SK-N-SH (cell line): ENCODE data around the gene RANBP10. TPM values are rescaled to one million over a fixed set of nuclear protein-coding genes. Genes with fewer than 3 reads are reported as not detected.

Source experiments
- CTCF ChIA-PET: fragments of 300-600, 350-600 bp; formaldehyde crosslinking; extraction: SDS; loops from one replicate; lab custom pipeline; 2021; lab: Yijun Ruan, JAX
- POLR2A ChIA-PET: fragments of 350-600 bp; sonication (Branson Sonifier 250); formaldehyde crosslinking; extraction: SDS; loops from one replicate; lab custom pipeline; 2020; ENCODE audit warnings: antibody characterized with exemption, inconsistent platforms; lab: Yijun Ruan, JAX
- DNase-seq: peaks from one replicate; pipeline ENCODE4 v3.0.0; 2012
- H2AFZ ChIP-seq: fragments of 200-600 bp; sonication (generic); 2 replicates; pipeline ENCODE4 v1.8.1; 2016; ENCODE audit warnings: antibody characterized with exemption, mild to moderate bottlenecking, low read depth
- H3F3A ChIP-seq: fragments of 200-600 bp; sonication (generic); replicated peaks from 2 replicates; pipeline ENCODE3; 2016; ENCODE audit warnings: antibody characterized with exemption, mild to moderate bottlenecking; ENCODE audit not compliant: insufficient read depth
- H3K27ac ChIP-seq, 2 experiments: fragments of 200-500 bp in 1 of 2; fragments of 200-600 bp in 1 of 2; sonication (Bioruptor generic) in 1 of 2; sonication (generic), shearing (Covaris generic) in 1 of 2; 2 replicates each; pipeline versions ENCODE4 v1.5.1 to v1.6.1; 2014 to 2016; ENCODE audit warnings: low read depth in 2 of 2, inconsistent platforms in 1 of 2, low read length in 1 of 2, mild to moderate bottlenecking in 1 of 2, mixed read lengths in 1 of 2
- H3K27me3 ChIP-seq: fragments of 200-600 bp; sonication (generic), shearing (Covaris generic); 2 replicates; pipeline ENCODE4 v1.6.1; 2016; ENCODE audit warnings: mixed run types; ENCODE audit not compliant: insufficient read depth
- H3K36me3 ChIP-seq, 2 experiments: fragments of 200-500 bp in 1 of 2; fragments of 200-600 bp in 1 of 2; sonication (Bioruptor generic) in 1 of 2; sonication (generic) in 1 of 2; replicated peaks in 1 of 2; 2 replicates each; pipeline versions ENCODE3 to v1.5.1; 2014 to 2016; ENCODE audit warnings: low read length in 1 of 2, mild to moderate bottlenecking in 1 of 2; ENCODE audit not compliant: insufficient read depth in 2 of 2, control insufficient read depth in 1 of 2
- H3K4me1 ChIP-seq, 2 experiments: fragments of 200-500 bp in 1 of 2; fragments of 200-600 bp in 1 of 2; sonication (Bioruptor generic) in 1 of 2; sonication (generic), shearing (Covaris generic) in 1 of 2; 2 replicates each; pipeline versions ENCODE4 v1.5.1 to v1.6.1; 2014 to 2016; ENCODE audit warnings: low read depth in 1 of 2, low read length in 1 of 2, mixed run types in 1 of 2; ENCODE audit not compliant: insufficient read depth in 2 of 2, control insufficient read depth in 1 of 2
- H3K4me2 ChIP-seq: fragments of 200-600 bp; sonication (generic), shearing (Covaris generic); 2 replicates; pipeline ENCODE4 v1.6.1; 2017; ENCODE audit warnings: mixed run types
- H3K4me3 ChIP-seq, 2 experiments: fragments of 200-500 bp in 1 of 2; fragments of 200-600 bp in 1 of 2; sonication (Bioruptor generic) in 1 of 2; sonication (generic), shearing (Covaris generic) in 1 of 2; 2 replicates each; pipeline versions ENCODE4 v1.5.1 to v1.8.1; 2014 to 2016; ENCODE audit warnings: low read depth in 2 of 2, inconsistent platforms in 1 of 2, low read length in 1 of 2, mild to moderate bottlenecking in 1 of 2, mixed read lengths in 1 of 2, moderate library complexity in 1 of 2
- H3K79me2 ChIP-seq: fragments of 200-600 bp; sonication (generic); 2 replicates; pipeline ENCODE4 v1.8.1; 2017; ENCODE audit warnings: mild to moderate bottlenecking; ENCODE audit not compliant: insufficient read depth
- H3K9ac ChIP-seq: fragments of 200-600 bp; sonication (generic); 2 replicates; pipeline ENCODE4 v1.6.1; 2017; ENCODE audit warnings: mixed run types
- H3K9me2 ChIP-seq: fragments of 200-600 bp; sonication (generic); 2 replicates; pipeline ENCODE4 v1.6.1; 2017; ENCODE audit warnings: mixed run types
- H3K9me3 ChIP-seq: fragments of 200-600 bp; sonication (generic); 2 replicates; pipeline ENCODE4 v1.6.1; 2017; ENCODE audit warnings: mixed run types, mild to moderate bottlenecking, moderate library complexity
- H4K20me1 ChIP-seq: fragments of 200-600 bp; sonication (generic); 2 replicates; pipeline ENCODE4 v1.6.1; 2017; ENCODE audit warnings: mild to moderate bottlenecking, mixed run types; ENCODE audit not compliant: insufficient read depth
- CTCF ChIP-seq: fragments of 200-600 bp; sonication (generic); IDR thresholded peaks from 2 replicates; pipeline ENCODE4 v1.6.1; 2017; ENCODE audit warnings: antibody characterized with exemption, mild to moderate bottlenecking, moderate library complexity
- EP300 ChIP-seq, 2 experiments: IDR thresholded peaks; 2 replicates each; pipeline versions ENCODE4 v1.4.0 to v1.6.1; 2012; ENCODE audit warnings: borderline replicate concordance in 1 of 2, low read depth in 1 of 2, low read length in 1 of 2
- GATA2 ChIP-seq: sonication (generic); formaldehyde crosslinking; IDR thresholded peaks from 2 replicates; pipeline ENCODE4 v1.5.0; 2020; ENCODE audit warnings: mild to moderate bottlenecking, missing genetic modification reagents
- MEF2A ChIP-seq: IDR thresholded peaks from 2 replicates; pipeline ENCODE4 v1.4.0; 2012; ENCODE audit warnings: low read depth, borderline replicate concordance
- MXI1 ChIP-seq: IDR thresholded peaks from 2 replicates; pipeline ENCODE4 v1.6.1; 2012; ENCODE audit warnings: mild to moderate bottlenecking, low read depth, low read length, improper control_type of control experiment
- NFIC ChIP-seq: IDR thresholded peaks from 2 replicates; pipeline ENCODE4 v1.4.0; 2012; ENCODE audit warnings: borderline replicate concordance
- NRF1 ChIP-seq: IDR thresholded peaks from 2 replicates; pipeline ENCODE4 v1.6.1; 2012; ENCODE audit warnings: low read depth, mild to moderate bottlenecking, low read length
- POLR2AphosphoS5 ChIP-seq: IDR thresholded peaks from 2 replicates; pipeline ENCODE4 v1.6.1; 2012; ENCODE audit warnings: low read depth, low read length
- RAD21 ChIP-seq: IDR thresholded peaks from 2 replicates; pipeline ENCODE4 v1.6.1; 2012; ENCODE audit warnings: mild to moderate bottlenecking, low read length
- RFX5 ChIP-seq: IDR thresholded peaks from 2 replicates; pipeline ENCODE4 v1.6.1; 2012; ENCODE audit warnings: mild to moderate bottlenecking, improper control_type of control experiment, low read length
- SIN3A ChIP-seq: IDR thresholded peaks from 2 replicates; pipeline ENCODE4 v1.6.1; 2012; ENCODE audit warnings: low read depth, mild to moderate bottlenecking, low read length, moderate library complexity, borderline replicate concordance
- SMC3 ChIP-seq: IDR thresholded peaks from 2 replicates; pipeline ENCODE4 v1.6.1; 2012; ENCODE audit warnings: low read depth, low read length, improper control_type of control experiment
- TCF12 ChIP-seq: IDR thresholded peaks from 2 replicates; pipeline ENCODE4 v1.4.0; 2012
- TEAD4 ChIP-seq: IDR thresholded peaks from 2 replicates; pipeline ENCODE4 v1.4.0; 2012; ENCODE audit warnings: mild to moderate bottlenecking, borderline replicate concordance; ENCODE audit not compliant: insufficient read depth
- USF1 ChIP-seq: IDR thresholded peaks from 2 replicates; pipeline ENCODE4 v1.4.0; 2012; ENCODE audit warnings: low read depth, borderline replicate concordance
- USF2 ChIP-seq: fragments of 150-350 bp; IDR thresholded peaks from 2 replicates; pipeline ENCODE4 v1.6.1; 2017; ENCODE audit warnings: antibody characterized with exemption, low read length, low read depth, borderline replicate concordance
- ZBTB33 ChIP-seq: IDR thresholded peaks from 2 replicates; pipeline ENCODE4 v1.4.0; 2012; ENCODE audit warnings: low read depth, borderline replicate concordance
- WGBS: methylation state at CpG from one replicate; pipeline ENCODE4 v1.1.6; 2017; ENCODE audit warnings: low lambda C conversion rate; 5-methylcytosine and 5-hydroxymethylcytosine counted together
- polyA plus RNA-seq, 3 experiments: library from polyadenylated mRNA; depleted of rRNA; stranded (reverse); fragments of >200 nt; gene quantifications; 2 replicates each; pipeline ENCODE4 v1.2.3, GENCODE V29; 2012

The RANBP10 gene
- polyA plus RNA-seq, 1 of the 3 experiments (the other 2 are of a cell fraction), result 12.1 TPM

- TF ChIP-seq USF1 (no peak), SIN3A (0 out of 2 replicates have a peak, but pooled peaks have one; percentile 13), TCF12 (peak; percentile 47; the same call in 1 of the 2 replicates), MEF2A (no peak), RFX5 (no peak), EP300 (IDR thresholded peaks at IDR 0.05; ENCODE audit: borderline replicate concordance in 1 of 2, low read depth in 1 of 2, low read length in 1 of 2) (no peak), POLR2AphosphoS5 (peak; percentile 81), TEAD4 (no peak), ZBTB33 (peak; percentile 92), RAD21 (no peak)
Measured at GRCh38 chr16:67846320-67847063, 40.1 kb upstream of the RANBP10 start, which contains the start of gene NUTF2 (continued).

GRCh38 chr16:67846063-67846319, 39.6 kb upstream of the RANBP10 start:
- peak overlapping the region; percentile 71 to 85 for H3K4me3 ChIP-seq
- ChIA-PET CTCF (interaction anchor here (1.0 to 6.3 kb wide), 9 partner anchors 12 to 178 kb away, joined by 3 to 66 read pairs (median 5); partner anchors contain the start of gene PSKH1), POLR2A (interaction anchor here (0.5 to 1.3 kb wide), 6 partner anchors 12 to 316 kb away, joined by 3 to 11 read pairs (median 3); partner anchors contain the start of genes C16orf86, ENKD1 and TSNAXIP1)
- peak overlapping the region; percentile 88 to 98 for H3K27ac ChIP-seq
- no peaks in the 10 kb centered on the region for H3K9me3 ChIP-seq
- H3K79me2 ChIP-seq, result peaks cover 77% of the 10 kb centered on the region
- H2AFZ ChIP-seq, result peak overlapping the region; percentile 80
- peaks cover 28% of the 10 kb centered on the region for H3F3A ChIP-seq
- peak overlapping the region; percentile 100 for H3K9ac ChIP-seq
- peaks cover 34 to 42% of the 10 kb centered on the region in 2 experiments for H3K4me1 ChIP-seq
- no peak for DNase-seq
- H3K4me2 ChIP-seq, result peak overlapping the region; percentile 91
- TF ChIP-seq EP300 (IDR thresholded peaks at IDR 0.05; ENCODE audit: borderline replicate concordance in 1 of 2, low read depth in 1 of 2, low read length in 1 of 2), result no peak
- no peak for TF ChIP-seq GATA2 (CRISPR knock-in tag)
- TF ChIP-seq SMC3, result no peak
- no peak for TF ChIP-seq USF2
- no peak for TF ChIP-seq MXI1
- TF ChIP-seq NFIC, result no peak
- no peak for TF ChIP-seq NRF1
- no peak for TF ChIP-seq RFX5
- no peak for TF ChIP-seq CTCF
- no peaks in the 10 kb centered on the region for H3K9me2 ChIP-seq
- H3K36me3 ChIP-seq, result peaks cover 2 to 5% of the 10 kb centered on the region in 2 experiments
- WGBS, result 50% methylated on average over 2 of the region's 2 CpGs
- H3K27me3 ChIP-seq, result no peaks in the 10 kb centered on the region
- H4K20me1 ChIP-seq, result peaks cover 29% of the 10 kb centered on the region
